Immature natural killer cell (primary cell): Measurements from ENCODE around the gene LECT2. TPM values are rescaled to one million over a fixed set of nuclear protein-coding genes. Genes with fewer than 3 reads are reported as not detected.

Source experiments
- DNase-seq, 3 donors: peaks; one replicate each; pipeline ENCODE4 v3.0.0; 2022; ENCODE audit warnings: mixed read lengths in 1 of 3
- H3K27ac Mint-ChIP-seq, 6 donors: one replicate each; pipeline ENCODE4 v1.8.0; 2020; ENCODE audit warnings: mixed read lengths in 6 of 6, mild to moderate bottlenecking in 5 of 6, inconsistent platforms in 4 of 6, moderate library complexity in 3 of 6
- H3K27me3 Mint-ChIP-seq, 3 donors: one replicate each; pipeline ENCODE4 v1.8.0; 2020 to 2021; ENCODE audit warnings: low read depth in 3 of 3, mild to moderate bottlenecking in 3 of 3, mixed read lengths in 3 of 3, moderate library complexity in 3 of 3, inconsistent platforms in 1 of 3
- H3K36me3 Mint-ChIP-seq, 3 donors: one replicate each; pipeline ENCODE4 v1.8.0; 2020; ENCODE audit warnings: mixed read lengths in 3 of 3, inconsistent platforms in 2 of 3, mild to moderate bottlenecking in 2 of 3
- H3K4me1 Mint-ChIP-seq, 2 donors: one replicate each; pipeline ENCODE4 v1.8.0; 2020; ENCODE audit warnings: inconsistent platforms in 2 of 2, mild to moderate bottlenecking in 2 of 2, mixed read lengths in 2 of 2, moderate library complexity in 1 of 2
- H3K4me3 Mint-ChIP-seq, 5 donors: one replicate each; pipeline ENCODE4 v1.8.0; 2020; ENCODE audit warnings: mild to moderate bottlenecking in 5 of 5, mixed read lengths in 5 of 5, inconsistent platforms in 3 of 5, moderate library complexity in 3 of 5
- H3K9me3 Mint-ChIP-seq, 6 donors: one replicate each; pipeline ENCODE4 v1.8.0; 2020; ENCODE audit warnings: mild to moderate bottlenecking in 6 of 6, mixed read lengths in 6 of 6, inconsistent platforms in 4 of 6, moderate library complexity in 3 of 6
- polyA plus RNA-seq, 3 donors: library from polyadenylated mRNA; unstranded; fragments of 300-500 nt; fragmentation: Illumina TruSeq; gene quantifications; one replicate each; pipeline ENCODE4 v1.2.3, GENCODE V29; 2021

Gene LECT2
- polyA plus RNA-seq, 3 donors from 2014 or later = not detected

- Mint-ChIP-seq H3K27me3 (peaks cover 3 to 10% (median 7%) of the 10 kb centered on the region in 3 donors), H3K27ac (no peak overlapping the region), H3K36me3 (no peaks in the 10 kb centered on the region), H3K4me3 (no peak overlapping the region), H3K9me3 (no peaks in the 10 kb centered on the region), H3K4me1 (no peaks in the 10 kb centered on the region)
- DNase-seq = no peak
Measured at GRCh38 chr5:135990528-135991255, 35.9 kb upstream of the LECT2 start.

DNA sequence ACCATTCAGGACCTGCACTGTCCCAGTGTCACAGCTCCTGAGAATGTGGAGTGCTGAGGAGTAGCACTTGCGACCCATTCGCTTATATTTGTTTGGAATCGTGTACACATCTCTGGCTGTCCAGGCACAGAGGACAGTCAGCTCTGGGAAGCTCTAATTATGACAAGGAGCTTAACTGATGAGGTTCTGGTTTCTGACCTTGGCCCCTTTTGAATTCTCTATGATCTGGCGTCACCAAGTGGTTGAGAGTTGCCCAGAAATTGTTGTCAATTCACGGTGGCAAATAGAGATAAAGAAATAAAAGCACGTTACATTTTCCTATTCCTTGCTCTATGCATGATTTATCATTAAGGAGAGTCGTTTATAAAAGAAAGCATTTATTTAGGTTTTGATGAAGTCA, 34.9 kb upstream of the LECT2 start:
- no peaks in the 10 kb centered on the region for H3K9me3 Mint-ChIP-seq
- DNase-seq = no peak
- peaks cover 3 to 11% (median 10%) of the 10 kb centered on the region in 3 donors for H3K27me3 Mint-ChIP-seq
- no peaks in the 10 kb centered on the region for H3K36me3 Mint-ChIP-seq
- H3K27ac Mint-ChIP-seq = no peak overlapping the region
- no peaks in the 10 kb centered on the region for H3K4me1 Mint-ChIP-seq
- no peak overlapping the region for H3K4me3 Mint-ChIP-seq

- H3K36me3 Mint-ChIP-seq = no peaks in the 10 kb centered on the region
- no peak overlapping the region for H3K4me3 Mint-ChIP-seq
- peaks cover 3 to 11% (median 8%) of the 10 kb centered on the region in 3 donors for H3K27me3 Mint-ChIP-seq
- H3K9me3 Mint-ChIP-seq = peaks cover 0 to 2% (median 0%) of the 10 kb centered on the region in 6 donors
- DNase-seq = no peak
- H3K27ac Mint-ChIP-seq = no peak overlapping the region
- H3K4me1 Mint-ChIP-seq = no peaks in the 10 kb centered on the region
Measured at GRCh38 chr5:135988546-135988945, 33.8 kb upstream of the LECT2 start.

GRCh38 chr5:135986891-135987401, 32.2 kb upstream of the LECT2 start:
- Mint-ChIP-seq H3K4me3 (no peak overlapping the region), H3K9me3 (peaks cover 0 to 4% (median 0%) of the 10 kb centered on the region in 6 donors), H3K4me1 (no peaks in the 10 kb centered on the region), H3K36me3 (no peaks in the 10 kb centered on the region), H3K27me3 (peaks cover 3 to 11% (median 8%) of the 10 kb centered on the region in 3 donors), H3K27ac (no peak overlapping the region)
- no peak for DNase-seq

DNA sequence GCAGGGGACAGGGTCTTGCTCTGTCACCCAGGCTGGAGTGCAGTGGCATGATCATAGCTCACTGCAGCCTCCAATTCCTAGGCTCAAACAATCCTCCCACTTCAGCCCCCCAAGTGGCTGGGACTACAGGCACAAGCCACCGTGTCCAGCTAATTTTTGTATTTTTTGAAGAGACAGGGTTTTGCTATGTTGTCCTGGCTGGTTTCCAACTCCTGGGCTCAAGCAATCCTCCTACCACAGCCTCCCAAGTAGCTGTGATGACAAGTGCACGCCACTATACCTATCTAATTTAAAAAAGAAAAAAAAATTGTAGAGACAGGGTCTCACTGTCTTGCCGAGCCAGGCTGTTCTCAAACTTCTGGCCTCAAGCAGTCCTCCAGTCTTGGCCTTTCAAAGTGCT, 31.6 kb upstream of the LECT2 start:
- Mint-ChIP-seq H3K27me3 (peaks cover 3 to 11% (median 8%) of the 10 kb centered on the region in 3 donors), H3K36me3 (no peaks in the 10 kb centered on the region), H3K4me1 (no peaks in the 10 kb centered on the region), H3K4me3 (no peak overlapping the region), H3K9me3 (peaks cover 0 to 8% (median 0%) of the 10 kb centered on the region in 6 donors), H3K27ac (no peak overlapping the region)
- DNase-seq = no peak

DNA sequence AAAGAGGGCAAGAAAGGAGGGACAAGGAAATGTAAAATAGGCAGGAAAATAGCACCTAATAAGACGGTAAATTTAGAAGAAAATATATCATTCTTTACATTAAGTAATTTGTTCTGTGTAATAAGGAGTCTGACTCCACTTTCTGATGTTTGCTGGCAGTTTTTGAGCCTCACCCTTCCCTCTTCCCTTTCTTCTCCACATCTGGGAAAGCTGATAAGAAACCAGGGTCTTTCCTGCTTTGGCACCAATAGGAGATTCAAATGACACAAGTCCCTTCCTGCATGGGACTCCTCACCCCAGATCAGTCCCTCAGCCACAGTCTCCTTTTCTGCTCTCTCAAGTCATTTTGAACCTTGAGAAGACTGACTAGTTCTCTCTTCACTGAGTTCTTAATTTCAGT, 31.2 kb upstream of the LECT2 start:
- no peak overlapping the region for H3K27ac Mint-ChIP-seq
- H3K4me1 Mint-ChIP-seq = no peaks in the 10 kb centered on the region
- H3K9me3 Mint-ChIP-seq = peaks cover 0 to 8% (median 0%) of the 10 kb centered on the region in 6 donors
- DNase-seq = no peak
- H3K36me3 Mint-ChIP-seq = no peaks in the 10 kb centered on the region
- H3K27me3 Mint-ChIP-seq = peaks cover 3 to 11% (median 8%) of the 10 kb centered on the region in 3 donors
- H3K4me3 Mint-ChIP-seq = no peak overlapping the region

DNA sequence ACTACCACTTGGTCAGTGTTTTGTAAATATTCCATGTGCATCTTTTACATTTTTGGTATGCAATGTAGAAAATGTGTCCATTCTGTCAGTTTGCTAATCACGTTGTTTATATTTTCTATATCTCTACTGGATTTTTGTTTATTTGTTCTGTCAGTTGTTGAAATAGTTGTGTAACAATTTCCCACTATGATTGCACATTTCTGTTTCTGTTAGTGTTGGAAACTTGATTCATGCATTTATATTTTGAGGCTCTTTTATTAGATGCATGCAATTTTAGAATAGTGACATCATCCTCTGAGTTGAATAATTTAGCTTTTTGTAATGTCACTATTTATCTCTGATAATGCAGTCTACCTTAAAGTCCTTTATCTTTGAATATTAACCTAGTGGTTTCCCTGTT, 25.8 kb upstream of the LECT2 start:
- peaks cover 0 to 8% (median 0%) of the 10 kb centered on the region in 6 donors for H3K9me3 Mint-ChIP-seq
- H3K4me1 Mint-ChIP-seq = no peaks in the 10 kb centered on the region
- no peak overlapping the region for H3K4me3 Mint-ChIP-seq
- DNase-seq = no peak
- no peaks in the 10 kb centered on the region for H3K36me3 Mint-ChIP-seq
- no peak overlapping the region for H3K27ac Mint-ChIP-seq
- peaks cover 1 to 15% (median 7%) of the 10 kb centered on the region in 3 donors for H3K27me3 Mint-ChIP-seq

GRCh38 chr5:135979510-135979909, 24.7 kb upstream of the LECT2 start:
- DNase-seq = no peak
- H3K9me3 Mint-ChIP-seq = peaks cover 0 to 8% (median 0%) of the 10 kb centered on the region in 6 donors
- no peaks in the 10 kb centered on the region for H3K36me3 Mint-ChIP-seq
- no peak overlapping the region for H3K4me3 Mint-ChIP-seq
- no peak overlapping the region for H3K27ac Mint-ChIP-seq
- H3K4me1 Mint-ChIP-seq = no peaks in the 10 kb centered on the region
- peaks cover 1 to 18% (median 9%) of the 10 kb centered on the region in 3 donors for H3K27me3 Mint-ChIP-seq

GRCh38 chr5:135978993-135979392, 24.2 kb upstream of the LECT2 start:
- Mint-ChIP-seq H3K27ac (no peak overlapping the region), H3K27me3 (peaks cover 1 to 18% (median 9%) of the 10 kb centered on the region in 3 donors), H3K4me1 (no peaks in the 10 kb centered on the region), H3K36me3 (no peaks in the 10 kb centered on the region), H3K4me3 (no peak overlapping the region), H3K9me3 (peaks cover 0 to 8% (median 0%) of the 10 kb centered on the region in 6 donors)
- DNase-seq = no peak

- H3K4me1 Mint-ChIP-seq = no peaks in the 10 kb centered on the region
- H3K4me3 Mint-ChIP-seq = no peak overlapping the region
- H3K27me3 Mint-ChIP-seq = peaks cover 3 to 18% (median 10%) of the 10 kb centered on the region in 3 donors
- no peaks in the 10 kb centered on the region for H3K36me3 Mint-ChIP-seq
- DNase-seq = no peak
- H3K9me3 Mint-ChIP-seq = peaks cover 0 to 8% (median 0%) of the 10 kb centered on the region in 6 donors
- H3K27ac Mint-ChIP-seq = no peak overlapping the region
Measured at GRCh38 chr5:135978212-135978631, 23.4 kb upstream of the LECT2 start.

DNA sequence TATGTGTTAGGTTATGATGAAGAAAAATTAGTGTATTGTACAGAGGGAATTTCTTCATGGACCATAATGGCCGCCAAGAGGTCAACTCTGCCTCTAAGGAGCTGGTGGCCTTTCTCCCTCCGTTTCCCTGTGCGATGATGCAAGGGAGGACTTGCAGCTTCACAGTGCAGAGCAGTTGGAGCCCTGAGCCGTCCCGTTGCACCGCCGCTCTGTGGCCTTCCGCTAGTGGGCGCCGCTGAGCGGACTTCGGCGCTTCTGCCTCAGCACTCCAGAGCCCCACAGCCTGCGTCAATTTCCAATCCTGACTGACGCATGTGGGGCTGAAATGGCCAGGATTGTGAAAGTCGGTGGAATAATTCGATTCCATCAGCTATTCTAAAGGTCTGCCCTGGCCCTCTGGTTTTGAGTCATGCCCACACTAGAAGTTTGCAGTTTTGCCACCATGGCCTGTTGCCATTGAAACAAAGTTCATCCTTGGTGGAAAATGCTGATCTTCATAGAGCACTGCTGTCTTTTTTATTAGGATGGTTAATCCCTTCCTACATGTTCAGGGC, 22.7 kb upstream of the LECT2 start:
- peak; percentile 3 to 34 (median 10) for DNase-seq
- H3K27ac Mint-ChIP-seq = no peak overlapping the region
- no peak overlapping the region for H3K4me3 Mint-ChIP-seq
- H3K27me3 Mint-ChIP-seq = peaks cover 3 to 18% (median 10%) of the 10 kb centered on the region in 3 donors
- peaks cover 0 to 8% (median 0%) of the 10 kb centered on the region in 6 donors for H3K9me3 Mint-ChIP-seq
- H3K36me3 Mint-ChIP-seq = no peaks in the 10 kb centered on the region
- H3K4me1 Mint-ChIP-seq = no peaks in the 10 kb centered on the region

DNA sequence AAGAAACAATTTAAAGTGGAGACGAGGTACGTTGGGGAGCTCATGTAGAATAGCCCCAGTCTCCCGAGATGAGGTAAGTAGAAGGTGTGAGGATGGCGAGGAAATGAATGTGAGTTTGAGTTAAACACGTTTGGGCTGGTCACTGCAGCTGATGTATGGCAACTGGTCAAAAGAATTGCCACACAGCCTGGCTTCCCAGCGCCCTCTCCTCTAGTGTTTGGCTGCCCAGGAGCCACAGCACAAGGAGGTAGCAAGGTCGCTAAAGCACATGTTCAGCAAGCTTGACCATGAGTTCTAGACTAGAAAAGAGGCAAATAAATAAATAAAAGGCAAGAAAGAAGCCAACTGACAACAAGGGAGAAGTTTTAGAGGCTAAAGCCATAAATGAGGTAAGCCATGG, 21.4 kb upstream of the LECT2 start:
- peaks cover 0 to 6% (median 0%) of the 10 kb centered on the region in 6 donors for H3K9me3 Mint-ChIP-seq
- peaks cover 3 to 18% (median 12%) of the 10 kb centered on the region in 3 donors for H3K27me3 Mint-ChIP-seq
- no peak overlapping the region for H3K4me3 Mint-ChIP-seq
- no peaks in the 10 kb centered on the region for H3K36me3 Mint-ChIP-seq
- no peak for DNase-seq
- H3K27ac Mint-ChIP-seq = no peak overlapping the region
- H3K4me1 Mint-ChIP-seq = no peaks in the 10 kb centered on the region

GRCh38 chr5:135975122-135975521, 20.3 kb upstream of the LECT2 start:
- Mint-ChIP-seq H3K9me3 (peaks cover 0 to 6% (median 1%) of the 10 kb centered on the region in 6 donors), H3K4me3 (no peak overlapping the region), H3K27me3 (peaks cover 4 to 20% (median 12%) of the 10 kb centered on the region in 3 donors)

DNA sequence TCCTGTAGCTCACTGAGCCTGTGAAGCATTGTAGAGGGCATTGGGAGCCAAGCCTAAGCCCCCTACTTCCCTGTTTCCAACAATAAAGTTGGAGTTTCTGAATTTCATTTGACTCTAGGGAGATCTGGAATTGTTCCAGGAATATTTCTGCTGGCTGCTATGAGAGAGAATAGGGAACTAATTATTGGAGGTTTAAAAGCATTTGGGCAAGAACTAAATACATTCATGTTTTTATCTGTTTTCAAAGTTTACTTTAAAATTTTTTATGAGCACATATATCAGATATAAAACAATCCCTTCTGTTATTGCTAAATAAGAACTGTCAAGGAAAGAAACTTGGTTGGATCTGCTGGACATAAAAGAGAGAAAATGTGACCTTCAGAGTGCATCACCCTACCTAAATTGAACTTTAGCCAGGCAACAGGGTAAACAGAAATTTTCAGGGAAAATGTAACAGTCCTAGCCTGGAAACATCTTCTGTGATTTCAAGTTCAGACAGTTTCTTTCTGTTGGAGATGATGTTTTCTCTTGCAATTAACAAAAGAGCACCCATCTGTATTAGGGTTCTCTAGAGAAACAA, 19.3 kb upstream of the LECT2 start:
- peaks cover 0 to 6% (median 1%) of the 10 kb centered on the region in 6 donors for H3K9me3 Mint-ChIP-seq
- no peaks in the 10 kb centered on the region for H3K4me1 Mint-ChIP-seq
- H3K36me3 Mint-ChIP-seq = no peaks in the 10 kb centered on the region
- no peak overlapping the region for H3K27ac Mint-ChIP-seq
- no peak overlapping the region for H3K4me3 Mint-ChIP-seq
- peaks cover 5 to 17% (median 12%) of the 10 kb centered on the region in 3 donors for H3K27me3 Mint-ChIP-seq
- DNase-seq = no peak

More at GRCh38 chr5:135975122-135975521, 20.3 kb upstream of the LECT2 start:
- H3K27ac Mint-ChIP-seq = no peak overlapping the region
- H3K36me3 Mint-ChIP-seq = no peaks in the 10 kb centered on the region
- H3K4me1 Mint-ChIP-seq = no peaks in the 10 kb centered on the region
- no peak for DNase-seq
